GM19035 (cell line): ENCODE results near the gene KIF27.
"Not testable (repeated sequence)": the region's sequence is repeated elsewhere in the genome, so short reads cannot be mapped to it uniquely, and the experiment has no call there.

ENCODE experiments used
- ATAC-seq: cut with Tn5 transposase; IDR thresholded peaks from one replicate; pipeline ENCODE4 v1.9.1; 2021; ENCODE audit not compliant: unreplicated experiment

Gene KIF27

DNA sequence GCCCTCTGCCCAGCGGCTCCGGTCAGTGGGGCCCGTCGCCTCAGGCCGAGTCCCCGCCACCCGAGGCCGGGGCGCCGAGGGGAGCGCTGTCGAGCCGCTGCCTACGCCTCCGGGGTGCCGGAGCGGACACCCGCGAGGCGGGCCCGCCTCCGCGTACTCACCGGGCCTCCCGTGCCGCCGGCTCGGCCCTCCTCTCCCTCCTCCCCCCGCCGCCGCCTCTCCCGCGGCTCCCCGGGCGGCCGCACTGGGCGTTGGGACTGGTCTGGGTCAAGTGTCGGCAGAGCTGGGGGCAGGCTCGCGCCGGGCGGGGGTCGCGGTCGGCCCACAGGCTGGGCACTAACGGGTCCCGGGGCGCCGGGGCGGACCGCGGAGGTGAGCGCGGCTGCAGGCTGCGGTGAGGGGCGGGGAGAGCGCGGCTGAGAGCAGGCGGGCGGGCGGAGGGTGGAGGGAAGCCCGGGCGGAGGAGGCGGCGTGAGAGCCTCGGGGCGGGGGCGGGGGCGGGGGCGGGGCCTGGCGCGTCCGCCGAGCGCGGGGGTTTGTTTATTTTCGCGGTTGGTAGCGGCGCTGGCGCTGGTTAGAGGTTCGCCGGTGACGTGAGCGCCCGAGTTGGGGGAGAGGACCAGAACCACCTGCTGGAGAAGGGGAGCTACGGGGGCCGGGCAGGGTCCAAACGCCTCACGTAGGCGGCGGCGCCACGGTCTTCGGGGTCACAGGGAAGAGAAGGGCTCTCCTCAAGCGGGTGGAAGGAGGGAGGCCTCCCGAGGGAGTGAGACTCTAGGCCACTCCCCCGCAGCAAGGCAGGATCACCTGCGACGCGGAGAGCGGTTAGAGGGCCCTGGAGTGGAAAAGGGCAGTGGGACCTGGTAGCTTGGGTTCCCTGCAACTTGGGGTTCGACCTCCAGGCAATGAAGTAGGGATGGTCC, 103.6 kb downstream of the KIF27 start, which contains the start of gene GKAP1:
Gene GKAP1, minus strand, starts transcription at position 414 of the 923 bp plus-strand sequence. CDS start 11,252 bp downstream, outside the sequence.
- ATAC-seq: peak; percentile 80

DNA sequence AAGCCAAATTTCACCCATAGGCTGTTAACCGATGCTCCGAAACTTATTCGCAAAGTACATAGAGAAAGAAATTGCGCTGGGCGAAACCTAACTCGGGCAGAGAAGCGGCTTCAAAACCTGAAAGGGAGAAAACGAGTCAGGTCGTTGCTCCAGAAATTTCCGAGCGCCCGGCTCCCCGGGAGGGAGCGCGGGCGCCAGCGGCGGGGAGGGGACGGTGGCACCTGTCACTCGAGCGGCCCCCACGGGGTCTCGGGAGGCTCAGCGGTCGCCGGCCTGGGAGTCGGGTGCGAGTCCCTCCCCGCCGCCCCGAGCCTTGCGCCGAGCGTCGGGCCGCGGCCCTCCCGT, 104.2 kb downstream of the KIF27 start:
- not testable (repeated sequence) for ATAC-seq

DNA sequence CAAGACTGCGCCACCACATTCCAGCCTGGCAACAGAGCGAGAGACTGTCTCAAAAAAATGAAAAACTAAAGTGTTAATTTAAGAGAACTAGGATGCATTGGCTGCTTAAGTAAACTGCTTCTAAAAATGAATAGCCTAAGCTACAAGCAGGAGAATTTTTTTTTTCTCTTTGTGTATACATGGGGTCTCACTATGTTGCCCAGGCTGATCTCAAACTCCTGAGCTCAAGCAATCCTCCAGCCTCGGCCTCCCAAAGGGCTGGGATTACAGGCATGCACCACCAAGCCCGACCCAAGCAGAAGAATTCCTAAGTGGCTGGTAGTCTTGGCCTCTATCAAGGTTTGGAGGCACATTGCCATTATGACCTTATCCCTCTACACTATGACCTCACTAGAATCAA, 106.1 kb downstream of the KIF27 start:
- ATAC-seq: not testable (repeated sequence)

- ATAC-seq: not testable (repeated sequence)
Observed at GRCh38 chr9:83809213-83809612, 112.0 kb downstream of the KIF27 start.

GRCh38 chr9:83804454-83804853, 116.8 kb downstream of the KIF27 start:
- not testable (repeated sequence) for ATAC-seq

GRCh38 chr9:83803941-83804340, 117.3 kb downstream of the KIF27 start:
- not testable (repeated sequence) for ATAC-seq

DNA sequence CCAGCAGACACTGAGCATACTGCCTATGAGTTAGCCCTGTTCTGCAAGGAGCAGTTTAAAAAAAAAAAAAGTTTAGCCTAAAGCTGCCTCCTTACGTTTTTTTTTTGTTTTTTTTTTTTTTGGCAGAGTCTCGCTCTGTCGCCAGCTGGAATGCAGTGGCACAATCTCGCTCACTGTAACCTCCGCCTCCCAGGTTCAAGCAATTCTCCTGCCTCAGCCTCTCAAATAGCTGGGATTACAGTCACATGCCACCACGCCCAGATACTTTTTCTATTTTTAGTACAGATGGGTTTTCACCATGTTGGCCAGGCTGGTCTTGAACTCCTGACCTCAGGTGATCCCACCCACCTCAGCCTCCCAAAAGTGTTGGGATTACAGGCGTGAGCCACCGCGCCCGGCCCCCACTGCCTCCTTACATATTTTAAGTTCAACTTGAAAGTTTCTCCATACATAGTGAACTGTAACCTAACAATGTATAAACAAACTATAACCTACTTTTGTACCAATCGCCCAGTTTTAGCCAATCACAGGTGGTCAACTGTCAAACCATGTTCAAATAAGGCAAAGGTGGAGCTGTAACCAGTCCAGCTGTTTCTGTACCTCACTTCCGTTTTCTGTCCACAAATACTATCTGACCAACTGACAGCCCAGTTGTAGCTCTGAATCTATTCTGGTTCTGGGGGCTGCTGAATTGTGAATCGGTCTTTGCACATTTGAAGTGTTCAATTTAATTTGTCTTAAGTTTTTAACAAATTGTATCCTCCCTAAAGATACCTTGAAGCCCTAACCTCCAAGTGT, 120.8 kb downstream of the KIF27 start:
- no peak for ATAC-seq

DNA sequence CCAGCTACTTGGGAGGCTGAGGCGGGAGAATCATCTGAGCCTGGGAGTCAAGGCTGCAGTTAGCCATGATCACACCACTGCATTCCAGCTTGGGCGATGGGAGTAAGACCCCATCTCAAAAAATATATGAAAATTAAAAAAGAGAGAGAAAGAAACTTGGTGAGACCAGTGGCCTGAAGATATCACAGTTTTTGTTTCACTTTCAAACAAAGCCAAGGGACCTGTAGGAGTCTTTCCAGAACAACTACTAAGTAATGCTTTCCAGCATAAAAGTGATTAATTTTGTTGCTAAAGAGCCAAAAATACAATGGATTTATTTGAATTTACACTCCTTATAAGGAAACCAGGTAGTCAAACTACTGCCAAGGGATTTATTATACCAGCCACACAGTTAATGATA, 127.2 kb downstream of the KIF27 start:
- ATAC-seq: no peak

DNA sequence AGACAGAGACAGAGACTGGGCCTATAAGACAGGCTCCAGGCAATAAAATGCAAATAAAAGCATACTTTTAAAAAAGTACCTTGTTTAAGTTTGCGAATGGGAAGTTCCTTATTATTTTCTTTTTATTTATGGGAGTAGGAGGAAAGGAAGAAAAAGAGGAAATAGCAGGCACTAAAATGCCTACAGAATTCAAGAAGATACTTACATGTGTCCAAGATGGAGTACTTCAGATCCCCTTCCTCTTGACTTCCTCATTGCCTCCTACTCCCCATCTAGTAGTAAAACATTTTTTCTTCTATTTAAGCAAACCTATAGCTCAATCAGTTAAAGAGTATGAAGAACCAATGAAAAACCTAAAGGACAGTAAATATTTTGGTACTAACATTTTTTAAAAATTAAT, 128.5 kb downstream of the KIF27 start:
- ATAC-seq: no peak
